Activated T-helper 17 cell treated with anti-CD3 and anti-CD28 coated beads, Interleukin-2, amount 50 U/mL, for 72 hours (primary cell): ENCODE data around the gene HOXB9. TPM values are rescaled to one million over a fixed set of nuclear protein-coding genes. Genes with fewer than 3 reads are reported as not detected.

Source experiments
- ATAC-seq: fragments of 150-1000 bp; cut with Tn5 transposase; replicated peaks from 2 replicates; pipeline ENCODE4 v1.10.0; 2021; ENCODE audit warnings: mild to moderate bottlenecking, moderate library complexity
- H3K27ac Mint-ChIP-seq: one replicate; pipeline ENCODE4 v1.8.0; 2022; ENCODE audit warnings: mixed read lengths
- H3K27me3 Mint-ChIP-seq: one replicate; pipeline ENCODE4 v1.8.0; 2022; ENCODE audit warnings: mixed read lengths
- H3K36me3 Mint-ChIP-seq: one replicate; pipeline ENCODE4 v1.8.0; 2022; ENCODE audit warnings: low read depth, mild to moderate bottlenecking, mixed read lengths
- H3K4me1 Mint-ChIP-seq: one replicate; pipeline ENCODE4 v1.8.0; 2022; ENCODE audit warnings: mixed read lengths
- H3K4me3 Mint-ChIP-seq: one replicate; pipeline ENCODE4 v1.8.0; 2022; ENCODE audit warnings: mild to moderate bottlenecking, mixed read lengths
- H3K9me3 Mint-ChIP-seq: one replicate; pipeline ENCODE4 v1.8.0; 2022; ENCODE audit warnings: mixed read lengths
- total RNA-seq, 2 donors: library from RNA; stranded (reverse); gene quantifications; one replicate each; pipeline ENCODE4 v1.2.3, GENCODE V29; 2022

Gene HOXB9
- total RNA-seq, 2 donors from 2014 or later = 0.40 to 0.58 TPM

DNA sequence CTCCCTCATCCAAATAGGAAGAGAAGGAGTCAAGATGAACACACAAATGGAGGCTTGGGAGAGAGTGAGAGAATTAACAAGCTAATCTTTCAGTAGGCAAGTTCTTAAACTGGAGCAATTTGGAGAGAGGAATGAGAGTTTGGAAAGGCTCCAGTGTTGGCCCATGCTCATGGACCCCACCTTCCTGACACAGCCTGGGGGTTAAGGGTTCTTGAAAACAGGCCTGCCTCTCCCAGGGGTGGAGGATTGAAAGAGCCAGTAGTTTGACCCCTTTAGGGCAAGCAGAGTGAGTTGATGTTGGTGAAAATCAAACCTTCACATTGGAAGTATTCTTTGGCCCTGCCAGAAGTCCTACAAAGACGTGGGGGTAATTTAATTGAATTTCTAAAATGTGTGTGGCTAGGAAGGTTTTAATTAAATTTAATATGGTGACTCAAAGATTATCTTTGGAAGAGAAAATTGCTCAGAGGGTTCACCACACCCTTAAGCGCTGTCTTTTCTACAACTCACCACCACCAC lies 41.9 kb downstream of the HOXB9 start:
- no peaks in the 10 kb centered on the region for H3K36me3 Mint-ChIP-seq

DNA sequence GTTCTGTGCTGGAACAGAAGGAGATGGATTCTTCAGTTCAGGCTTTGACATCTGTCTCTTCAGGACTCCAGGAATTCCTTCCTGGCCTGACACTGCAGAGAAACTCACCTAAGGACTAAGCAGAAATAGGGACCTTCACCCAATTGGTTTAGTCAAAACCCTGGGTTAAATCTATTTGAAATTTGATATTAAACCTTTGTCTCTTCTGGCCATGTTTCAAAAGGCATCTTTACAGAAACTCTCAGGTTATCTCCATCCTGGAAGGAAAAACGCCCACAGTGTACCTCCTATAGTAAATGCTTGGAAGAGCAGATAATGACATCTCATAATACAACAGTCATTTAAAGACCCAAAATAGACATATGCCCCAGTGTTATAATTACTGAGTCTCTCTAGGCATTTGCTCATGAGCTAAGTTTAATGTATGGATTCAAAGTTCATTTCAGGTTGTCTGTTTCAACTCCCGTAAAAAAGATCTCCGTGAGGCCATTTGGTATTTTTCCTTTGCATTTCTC lies 42.4 kb downstream of the HOXB9 start:
- no peak for ATAC-seq
- Mint-ChIP-seq H3K9me3 (no peaks in the 10 kb centered on the region), H3K27ac (no peak overlapping the region), H3K36me3 (no peaks in the 10 kb centered on the region), H3K27me3 (peaks cover 73% of the 10 kb centered on the region), H3K4me1 (peaks cover 26% of the 10 kb centered on the region), H3K4me3 (peak overlapping the region; percentile 85)

More for the DNA sequence above, 41.9 kb downstream of the HOXB9 start:
- peak overlapping the region; percentile 85 for H3K4me3 Mint-ChIP-seq
- ATAC-seq = no peak
- H3K27ac Mint-ChIP-seq = no peak overlapping the region
- no peaks in the 10 kb centered on the region for H3K9me3 Mint-ChIP-seq
- peaks cover 71% of the 10 kb centered on the region for H3K27me3 Mint-ChIP-seq
- peaks cover 25% of the 10 kb centered on the region for H3K4me1 Mint-ChIP-seq

DNA sequence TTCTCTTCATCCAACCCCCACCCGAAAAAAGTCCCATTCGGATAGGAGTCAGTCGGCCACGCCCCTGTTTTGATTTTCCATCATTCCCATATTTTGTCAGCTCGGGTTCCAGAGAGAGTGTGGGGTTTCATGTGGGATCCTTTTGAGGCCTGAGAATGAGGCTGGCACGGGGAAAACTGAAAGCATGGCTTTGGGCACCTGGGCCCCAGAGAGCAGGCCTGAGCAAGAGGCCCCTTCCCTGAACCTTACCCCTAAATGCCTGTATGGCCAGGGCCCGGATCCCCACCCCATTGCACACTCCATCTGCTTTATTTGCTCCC lies 43.4 kb downstream of the HOXB9 start:
- H3K36me3 Mint-ChIP-seq = no peaks in the 10 kb centered on the region
- no peak for ATAC-seq
- H3K9me3 Mint-ChIP-seq = no peaks in the 10 kb centered on the region
- no peak overlapping the region for H3K27ac Mint-ChIP-seq
- peaks cover 26% of the 10 kb centered on the region for H3K4me1 Mint-ChIP-seq
- peaks cover 64% of the 10 kb centered on the region for H3K27me3 Mint-ChIP-seq
- peak overlapping the region; percentile 91 for H3K4me3 Mint-ChIP-seq

DNA sequence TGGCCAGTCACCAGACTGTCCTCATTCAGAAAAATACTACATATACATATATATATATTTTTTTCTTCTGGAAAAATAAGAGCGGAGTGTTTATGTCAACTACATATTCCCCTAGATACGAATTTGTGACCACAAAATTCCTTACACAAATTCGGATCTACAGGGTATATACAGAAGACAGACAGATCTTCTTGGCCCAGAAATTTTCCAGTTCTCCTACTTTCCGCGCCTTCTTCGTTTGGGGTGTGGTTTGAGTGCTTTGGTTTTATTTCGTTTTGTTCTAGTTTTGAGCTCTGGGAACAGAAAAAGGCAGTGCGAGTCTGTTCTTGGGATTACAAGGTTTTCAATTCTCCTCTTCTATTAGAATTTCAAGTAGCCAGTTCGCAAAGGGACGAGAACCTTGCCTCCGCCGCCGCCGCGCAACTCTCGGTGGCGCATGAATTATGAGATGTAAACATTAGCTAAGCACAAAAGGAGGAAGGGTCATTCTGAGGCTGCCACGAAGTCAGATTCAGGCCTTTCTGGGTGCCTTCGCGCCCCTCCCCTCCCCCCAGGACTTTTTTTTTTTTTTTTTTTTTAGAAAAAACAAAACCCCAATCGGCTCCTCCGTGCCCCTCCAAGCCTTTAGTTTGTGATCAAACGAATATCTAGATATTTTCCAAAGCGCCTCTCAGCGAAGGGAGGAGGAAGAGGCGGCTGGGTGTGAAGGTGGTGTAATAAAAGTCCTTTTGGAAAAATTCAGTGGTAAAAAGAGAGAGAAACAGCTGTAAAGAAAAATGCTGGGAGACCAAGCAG lies 46.2 kb downstream of the HOXB9 start:
- peak overlapping the region; percentile 91 for H3K4me3 Mint-ChIP-seq
- H3K4me1 Mint-ChIP-seq = peaks cover 12% of the 10 kb centered on the region
- H3K27me3 Mint-ChIP-seq = peaks cover 41% of the 10 kb centered on the region
- H3K9me3 Mint-ChIP-seq = no peaks in the 10 kb centered on the region
- no peaks in the 10 kb centered on the region for H3K36me3 Mint-ChIP-seq
- no peak overlapping the region for H3K27ac Mint-ChIP-seq
- ATAC-seq = no peak

DNA sequence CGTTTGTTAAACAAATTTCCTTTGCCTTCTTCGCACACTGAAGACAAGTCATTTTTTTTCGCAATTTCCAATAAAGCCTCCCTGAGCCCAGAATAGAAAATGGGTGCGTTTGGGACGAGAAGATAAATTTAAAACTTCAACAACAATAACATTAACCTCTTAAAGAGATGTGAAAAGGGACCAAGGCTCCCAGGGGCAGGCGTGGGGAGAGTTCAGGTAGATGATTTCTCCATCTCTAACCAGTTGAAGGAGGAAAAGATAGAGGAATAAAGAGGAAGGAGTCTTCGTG lies 46.7 kb downstream of the HOXB9 start:
- Mint-ChIP-seq H3K36me3 (no peaks in the 10 kb centered on the region), H3K9me3 (no peaks in the 10 kb centered on the region), H3K4me3 (peak overlapping the region; percentile 91), H3K4me1 (peaks cover 9% of the 10 kb centered on the region), H3K27me3 (peaks cover 40% of the 10 kb centered on the region), H3K27ac (peak overlapping the region; percentile 84)
- no peak for ATAC-seq

DNA sequence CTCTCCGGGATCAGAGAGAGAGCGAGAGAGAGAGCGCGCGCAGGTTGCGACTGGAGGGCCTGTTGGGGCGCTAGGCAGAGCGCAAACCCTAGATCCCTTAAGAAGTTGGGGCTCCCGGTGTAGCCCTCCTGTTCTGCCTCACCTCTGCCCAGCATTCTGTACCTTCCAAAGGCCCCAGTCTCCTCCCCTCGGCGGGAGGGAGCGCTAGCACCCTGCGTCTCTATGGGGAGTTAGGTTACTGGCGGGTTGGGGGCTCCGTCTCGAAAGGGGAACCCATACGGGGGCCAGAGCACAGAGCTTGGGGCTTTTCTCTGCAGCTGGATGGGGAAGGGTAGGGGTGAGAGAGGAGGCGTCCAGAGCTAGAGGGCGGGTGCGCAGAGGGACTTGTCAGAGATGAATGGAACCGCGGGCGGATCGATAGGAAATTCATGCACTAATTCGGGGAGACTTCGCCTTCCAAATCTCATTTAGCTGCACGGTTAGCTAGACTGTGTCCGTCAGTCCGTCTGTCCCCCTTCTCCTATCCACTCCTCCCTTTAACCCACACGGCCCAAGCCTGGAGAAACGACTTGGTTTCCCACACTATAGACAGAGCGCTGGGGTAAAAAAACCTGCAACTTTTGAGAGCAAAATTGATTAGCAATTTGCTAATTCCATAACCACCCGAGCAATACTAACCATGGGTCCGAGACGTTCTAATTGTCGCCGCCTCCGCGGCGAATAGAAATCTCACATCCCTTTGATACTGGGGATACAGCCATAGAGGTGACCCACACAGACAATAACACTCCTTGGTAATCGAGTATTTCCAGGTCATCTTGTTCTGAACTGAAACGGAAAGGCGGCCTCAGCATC lies 47.3 kb downstream of the HOXB9 start:
- Mint-ChIP-seq H3K27me3 (peaks cover 36% of the 10 kb centered on the region), H3K9me3 (no peaks in the 10 kb centered on the region), H3K27ac (peak overlapping the region; percentile 84)

DNA sequence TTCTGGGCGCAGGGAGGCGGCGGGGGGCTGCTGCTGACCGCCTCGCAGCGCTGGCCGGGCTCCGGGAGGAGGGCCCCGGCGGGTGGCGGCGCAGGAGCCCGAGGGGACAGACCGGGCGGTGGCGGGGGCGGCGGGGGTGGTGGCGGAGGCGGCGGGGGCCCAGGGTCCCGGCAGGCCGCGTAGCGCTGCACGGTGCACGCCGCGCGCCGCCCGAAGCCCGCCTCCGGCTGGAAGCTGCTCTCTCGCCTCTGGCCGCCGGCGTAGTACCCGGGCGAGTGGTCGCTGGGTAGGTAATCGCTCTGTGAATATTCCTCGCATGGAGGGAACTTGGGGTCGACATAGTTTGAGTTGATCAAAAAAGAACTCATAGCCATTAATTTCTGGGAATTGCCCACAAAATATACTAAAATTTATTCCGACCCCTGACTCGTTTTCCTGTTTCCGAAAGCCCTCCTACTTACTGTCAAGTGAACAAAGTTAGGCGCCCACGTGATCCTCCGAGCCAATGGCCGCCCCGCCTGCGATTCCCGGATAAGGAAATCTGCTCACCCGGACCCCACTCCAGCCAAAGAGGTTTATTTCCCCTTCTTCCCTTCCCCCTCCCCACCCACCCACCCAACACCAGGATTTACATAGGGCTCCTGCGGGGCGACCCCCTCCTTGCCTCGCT lies 48.1 kb downstream of the HOXB9 start, which contains the start of gene HOXB4:
TSS of gene HOXB4 (minus strand) at position 405 of the 670 bp plus-strand sequence. CDS start at position 374, 31 bp downstream.
- Mint-ChIP-seq H3K36me3 (no peaks in the 10 kb centered on the region), H3K9me3 (no peaks in the 10 kb centered on the region), H3K27me3 (peaks cover 31% of the 10 kb centered on the region), H3K27ac (peak within 1 kb of the TSS; percentile 84), H3K4me3 (peak within 1 kb of the TSS; percentile 91), H3K4me1 (peaks cover 9% of the 10 kb centered on the region)
- ATAC-seq = peak; percentile 88

More for the DNA sequence above, 47.3 kb downstream of the HOXB9 start:
- ATAC-seq = peak; percentile 77
- peaks cover 9% of the 10 kb centered on the region for H3K4me1 Mint-ChIP-seq
- H3K4me3 Mint-ChIP-seq = peak overlapping the region; percentile 91
- H3K36me3 Mint-ChIP-seq = no peaks in the 10 kb centered on the region

DNA sequence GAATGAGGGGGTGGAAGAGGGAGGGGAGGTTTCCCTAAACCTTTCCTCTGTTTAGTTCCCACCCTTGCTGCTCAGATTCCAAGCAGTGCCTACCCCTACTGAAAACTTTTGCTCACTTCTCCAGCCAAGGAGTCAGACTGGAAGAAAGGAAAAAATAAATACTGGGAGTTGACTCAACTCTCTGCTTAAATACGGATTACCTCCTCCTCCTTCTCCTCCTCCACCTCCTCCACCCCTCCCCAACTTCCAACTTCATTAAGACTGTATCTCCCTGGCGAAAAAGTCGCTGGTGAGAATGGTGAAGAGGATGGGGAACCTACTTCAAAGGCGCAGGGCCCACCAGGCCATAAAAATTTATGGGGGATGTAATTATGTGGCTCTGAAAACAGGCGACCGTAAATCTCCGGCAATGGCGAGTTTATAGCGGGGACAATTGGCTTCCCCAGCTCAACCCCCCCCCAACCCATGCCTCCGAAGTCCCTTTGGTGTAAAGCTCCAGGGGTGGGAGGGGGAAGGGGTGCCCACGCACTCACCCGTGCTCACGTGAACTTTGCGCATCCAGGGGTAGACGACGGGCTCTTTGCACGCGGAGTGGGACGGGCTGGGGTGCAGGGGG lies 48.7 kb downstream of the HOXB9 start:
- Mint-ChIP-seq H3K27me3 (peaks cover 25% of the 10 kb centered on the region), H3K9me3 (no peaks in the 10 kb centered on the region), H3K4me1 (peaks cover 9% of the 10 kb centered on the region), H3K27ac (peak overlapping the region; percentile 50), H3K4me3 (peak overlapping the region; percentile 91), H3K36me3 (no peaks in the 10 kb centered on the region)
- ATAC-seq = peak; percentile 1

DNA sequence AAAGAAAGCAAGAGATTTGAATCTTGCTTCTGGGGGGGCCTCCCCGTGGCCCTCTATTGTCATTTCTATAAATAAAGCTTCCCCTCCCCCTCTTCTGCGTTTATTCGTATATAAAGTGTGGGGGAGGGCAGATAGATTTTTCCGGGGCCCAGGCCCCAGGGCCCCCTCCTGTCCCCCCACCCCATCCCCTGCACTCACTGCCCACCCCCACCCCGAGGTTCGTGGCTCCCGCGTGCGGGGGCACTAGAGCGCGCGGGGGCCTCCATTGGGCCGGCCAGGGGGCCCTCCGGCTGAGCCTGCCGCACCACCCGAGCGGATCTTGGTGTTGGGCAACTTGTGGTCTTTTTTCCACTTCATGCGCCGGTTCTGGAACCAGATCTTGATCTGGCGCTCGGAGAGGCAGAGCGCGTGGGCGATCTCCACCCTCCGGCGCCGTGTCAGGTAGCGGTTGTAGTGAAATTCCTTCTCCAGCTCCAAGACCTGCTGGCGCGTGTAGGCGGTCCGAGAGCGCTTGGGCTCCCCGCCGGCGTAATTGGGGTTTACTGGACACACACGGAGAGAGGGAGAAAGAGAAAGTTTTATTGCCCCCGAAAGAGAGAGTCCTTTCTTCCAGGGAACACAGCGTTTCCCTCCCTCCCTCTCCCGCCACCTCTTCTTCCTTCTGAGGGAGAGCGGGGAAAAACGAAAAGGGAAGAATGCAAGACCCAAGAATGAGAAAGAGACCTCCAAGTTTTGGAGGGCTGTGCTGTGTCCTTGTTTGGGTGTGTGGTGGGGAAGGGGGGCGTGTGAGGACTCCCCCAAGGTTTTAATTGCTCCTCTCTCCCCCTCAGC lies 49.5 kb downstream of the HOXB9 start:
- H3K9me3 Mint-ChIP-seq = no peaks in the 10 kb centered on the region
- no peak overlapping the region for H3K27ac Mint-ChIP-seq
- H3K4me1 Mint-ChIP-seq = peaks cover 9% of the 10 kb centered on the region

DNA sequence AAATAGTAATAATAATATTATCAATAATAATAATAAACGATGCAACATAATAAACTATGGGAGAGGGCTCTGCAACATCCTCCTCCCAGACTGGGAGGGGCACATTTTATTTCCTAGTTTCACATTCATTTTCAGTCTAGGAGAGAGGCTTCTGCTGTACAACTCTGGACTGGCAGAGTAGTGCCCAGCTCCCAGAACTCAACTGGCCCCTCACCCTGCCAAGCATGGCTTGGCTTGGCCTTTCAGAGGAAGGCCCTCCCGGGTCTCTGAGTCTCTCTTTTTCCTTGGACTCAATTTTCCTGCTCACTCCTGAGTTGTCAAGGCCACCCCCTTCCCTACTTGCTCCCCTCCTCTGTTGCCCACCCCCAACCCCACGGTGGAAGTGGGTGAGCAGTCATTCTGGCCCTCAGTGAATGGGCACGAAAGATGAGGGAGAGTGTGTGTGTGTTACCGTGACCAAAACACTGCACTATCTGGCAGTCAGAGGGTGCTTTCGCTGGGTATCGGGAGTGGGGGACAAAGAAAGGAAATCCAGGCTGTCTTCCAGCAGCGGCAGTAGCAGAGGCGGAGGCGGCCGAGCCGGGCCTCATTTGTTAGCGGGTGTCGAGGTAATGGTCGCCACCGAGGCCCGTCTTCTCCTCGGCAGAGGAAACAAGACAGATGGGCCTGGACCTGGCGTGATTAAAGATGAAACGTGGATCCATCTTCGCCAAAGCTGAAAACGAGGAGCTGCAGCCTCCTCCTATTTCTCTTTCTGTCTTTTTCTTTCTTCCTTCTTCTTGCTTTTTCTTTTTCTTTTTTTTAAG lies 50.3 kb downstream of the HOXB9 start:
- no peaks in the 10 kb centered on the region for H3K36me3 Mint-ChIP-seq

More for the DNA sequence above, 49.5 kb downstream of the HOXB9 start:
- ATAC-seq = no peak
- Mint-ChIP-seq H3K4me3 (peak overlapping the region; percentile 91), H3K36me3 (no peaks in the 10 kb centered on the region), H3K27me3 (peaks cover 23% of the 10 kb centered on the region)

DNA sequence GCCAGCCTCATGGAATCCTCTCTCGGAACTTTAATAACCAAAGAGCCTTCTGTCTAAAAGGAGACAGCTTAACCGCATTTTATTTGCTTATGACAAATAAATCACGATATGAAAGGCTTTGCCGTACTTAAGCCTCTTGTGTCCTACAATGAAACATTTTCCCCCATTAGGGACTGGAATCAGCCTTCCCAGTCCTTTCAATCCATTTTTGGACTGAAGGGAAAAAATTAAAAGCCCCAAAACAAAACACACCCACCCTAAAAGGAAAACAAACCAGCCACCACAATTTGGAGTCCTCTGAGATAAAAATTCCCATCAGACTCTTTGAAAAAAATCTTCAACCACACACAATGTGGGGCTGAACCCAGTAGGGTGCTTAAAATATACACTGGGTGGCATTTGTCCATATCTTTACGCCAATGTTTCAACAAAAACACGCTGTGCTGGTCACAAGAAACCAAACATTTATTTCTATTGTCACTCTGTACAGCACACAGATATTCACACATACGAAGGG lies 51.0 kb downstream of the HOXB9 start:
- Mint-ChIP-seq H3K9me3 (no peaks in the 10 kb centered on the region), H3K27me3 (peaks cover 12% of the 10 kb centered on the region), H3K27ac (no peak overlapping the region), H3K36me3 (no peaks in the 10 kb centered on the region), H3K4me1 (peaks cover 9% of the 10 kb centered on the region), H3K4me3 (no peak overlapping the region)
- no peak for ATAC-seq

More for the DNA sequence above, 50.3 kb downstream of the HOXB9 start:
- H3K27me3 Mint-ChIP-seq = peaks cover 19% of the 10 kb centered on the region
- H3K27ac Mint-ChIP-seq = no peak overlapping the region
- H3K4me1 Mint-ChIP-seq = peaks cover 9% of the 10 kb centered on the region
- H3K4me3 Mint-ChIP-seq = no peak overlapping the region
- H3K9me3 Mint-ChIP-seq = no peaks in the 10 kb centered on the region
- ATAC-seq = no peak

DNA sequence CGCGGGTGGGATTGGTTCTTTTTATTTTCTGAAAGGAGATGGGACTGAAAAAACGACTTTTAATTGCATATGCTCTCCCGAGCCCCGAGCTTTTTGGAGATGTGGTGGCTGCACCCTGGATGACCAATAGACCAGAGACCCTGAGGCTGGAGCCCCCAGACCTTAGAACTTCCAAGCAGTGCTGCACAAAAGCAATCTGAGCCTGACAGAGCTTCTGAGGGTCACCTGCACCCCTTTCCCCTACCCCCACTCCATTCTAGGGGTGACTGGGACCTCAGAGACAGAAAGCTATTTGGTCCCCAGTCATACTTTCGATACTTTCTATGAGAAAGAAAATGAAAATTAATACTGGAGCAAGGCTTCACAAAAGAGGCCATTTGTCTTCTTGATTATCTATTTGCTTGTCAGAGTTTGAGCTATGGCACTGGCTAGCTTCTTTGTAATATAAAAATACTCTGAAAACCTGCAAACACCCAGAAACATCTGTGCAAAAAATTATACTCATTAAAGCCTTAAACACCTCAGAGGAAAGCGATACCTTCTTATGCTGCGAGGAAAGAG lies 51.6 kb downstream of the HOXB9 start:
- Mint-ChIP-seq H3K4me3 (no peak overlapping the region), H3K36me3 (no peaks in the 10 kb centered on the region), H3K4me1 (peaks cover 4% of the 10 kb centered on the region), H3K9me3 (no peaks in the 10 kb centered on the region), H3K27me3 (peaks cover 8% of the 10 kb centered on the region), H3K27ac (no peak overlapping the region)
- no peak for ATAC-seq
